ENCODE data around the gene RAVER2.

DNA sequence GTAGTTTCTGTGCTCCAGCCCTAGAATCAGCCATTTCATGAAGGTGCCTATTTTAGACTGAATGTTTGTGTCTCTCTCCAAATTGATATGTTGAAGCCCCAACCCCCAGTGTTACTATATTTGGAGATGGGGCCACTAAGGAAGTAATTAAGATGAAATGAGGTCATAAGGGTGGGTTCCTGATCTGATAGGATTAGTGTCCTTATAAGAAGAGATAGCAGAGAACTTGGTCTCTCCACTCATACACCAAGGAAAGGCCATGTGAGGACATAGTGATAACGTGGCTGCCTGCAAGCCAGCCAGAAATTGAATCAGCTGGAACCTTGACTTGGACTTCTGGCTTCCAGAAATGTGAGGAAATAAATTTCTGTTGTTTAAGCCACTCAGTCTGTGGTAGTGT is 12.3 kb downstream of the RAVER2 start:
- TF ChIP-seq CTCF (conservative IDR thresholded peaks at IDR 0.05; ENCODE audit: low read length) (no peak), EZH2phosphoT487 (IDR thresholded peaks at IDR 0.05; ENCODE audit: borderline replicate concordance, low read depth, low read length) (no peak)
